GM08714 (cell line): ENCODE data around the gene APBB2.

ENCODE experiments used
- H3K4me3 ChIP-seq: fragments of 200-500 bp; sonication (Bioruptor generic); 2 replicates; pipeline ENCODE4 v1.5.1; 2014; ENCODE audit warnings: mild to moderate bottlenecking, low read length, inconsistent platforms
- ZNF274 ChIP-seq: IDR thresholded peaks from 2 replicates; pipeline ENCODE4 v1.6.1; 2012; ENCODE audit warnings: mild to moderate bottlenecking, low read depth, low read length

Gene APBB2

DNA sequence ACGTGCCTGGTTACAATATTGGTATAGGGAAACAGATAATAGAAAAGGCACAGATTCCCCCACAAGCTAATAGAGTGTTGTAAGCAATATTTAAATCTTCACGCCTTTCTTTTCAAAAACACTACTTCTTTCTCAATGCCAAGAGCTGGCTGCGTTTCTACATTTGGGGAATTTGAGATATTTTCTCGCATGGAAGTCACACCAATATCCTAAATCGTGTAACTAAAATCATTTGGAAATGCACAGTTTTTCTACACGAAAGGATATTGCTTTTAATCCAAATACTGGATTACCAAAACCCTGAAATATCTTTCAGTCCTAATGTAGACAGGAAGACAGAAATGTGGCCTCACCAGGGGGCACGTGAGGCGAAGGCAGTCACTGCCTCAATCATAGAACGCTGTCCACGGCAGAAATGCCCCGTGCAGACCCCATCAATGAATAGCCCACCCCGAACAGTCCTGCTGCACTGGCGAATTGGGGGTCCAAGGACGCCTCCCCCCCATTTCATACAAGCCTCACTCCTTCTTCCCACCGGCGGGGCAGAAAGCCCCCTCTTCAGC is 358.0 kb downstream of the APBB2 start:
- peak overlapping the region; percentile 61; the same call in 1 of the 2 replicates for H3K4me3 ChIP-seq
- TF ChIP-seq ZNF274 = no peak

DNA sequence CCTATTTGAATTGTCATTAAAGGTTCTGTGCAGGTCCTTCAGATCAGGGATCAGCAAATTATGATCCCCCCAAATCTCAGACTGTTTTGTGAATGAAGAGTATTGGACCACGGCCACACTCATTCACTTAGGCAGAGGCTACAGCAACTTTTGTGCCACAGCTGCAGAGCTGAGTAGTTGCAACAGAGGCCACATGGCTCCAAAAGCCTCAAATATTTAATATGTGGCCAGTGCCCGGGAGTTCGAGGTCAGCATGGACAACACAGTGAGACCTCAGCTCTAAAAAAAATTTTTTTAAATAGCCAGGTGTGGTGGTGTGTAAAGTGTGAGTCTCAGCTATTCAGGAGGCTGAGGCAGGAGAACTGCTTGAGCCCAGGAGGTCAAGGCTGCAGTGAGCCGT is 363.8 kb downstream of the APBB2 start:
- no peak for TF ChIP-seq ZNF274
- no peak overlapping the region for H3K4me3 ChIP-seq

DNA sequence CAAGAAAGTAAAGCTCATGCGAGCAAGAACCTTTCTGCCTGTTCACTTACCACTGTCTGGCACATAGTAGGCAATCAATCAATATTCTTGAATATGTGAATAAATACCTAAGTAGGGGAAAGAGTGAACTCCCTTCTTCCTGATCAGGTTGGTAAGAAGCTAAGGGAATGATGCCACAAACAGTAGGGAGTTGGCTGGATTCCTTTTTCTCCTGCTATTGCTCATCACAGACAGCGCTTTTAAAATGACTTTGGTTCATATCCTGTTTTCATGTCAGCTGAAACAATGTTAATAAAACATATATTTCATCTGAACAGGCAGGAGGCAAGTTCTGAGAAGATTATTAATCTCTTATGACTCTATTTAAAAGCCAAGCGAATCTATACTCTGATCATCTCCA is 365.4 kb downstream of the APBB2 start:
- TF ChIP-seq ZNF274 = no peak
- H3K4me3 ChIP-seq = no peak overlapping the region

DNA sequence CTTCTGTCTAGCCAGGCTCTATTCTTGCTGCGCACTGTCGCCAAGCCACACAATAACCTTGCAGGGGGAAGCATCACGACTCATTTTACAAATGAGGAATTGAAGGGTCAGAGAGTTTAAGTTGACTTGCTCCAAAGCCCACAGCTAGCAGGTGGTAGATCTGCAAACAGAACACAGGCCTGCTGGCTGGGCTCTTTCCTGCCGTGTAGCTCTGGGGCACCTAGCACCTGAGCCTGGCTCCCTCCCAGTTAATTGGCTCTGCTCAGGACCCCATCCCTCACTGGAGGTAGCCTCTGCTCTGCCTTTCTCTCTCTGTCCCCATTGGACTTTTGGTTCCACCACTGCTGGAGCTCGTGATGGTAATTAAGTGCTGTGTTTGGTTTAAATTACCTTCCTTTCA is 366.1 kb downstream of the APBB2 start:
- TF ChIP-seq ZNF274 = no peak

DNA sequence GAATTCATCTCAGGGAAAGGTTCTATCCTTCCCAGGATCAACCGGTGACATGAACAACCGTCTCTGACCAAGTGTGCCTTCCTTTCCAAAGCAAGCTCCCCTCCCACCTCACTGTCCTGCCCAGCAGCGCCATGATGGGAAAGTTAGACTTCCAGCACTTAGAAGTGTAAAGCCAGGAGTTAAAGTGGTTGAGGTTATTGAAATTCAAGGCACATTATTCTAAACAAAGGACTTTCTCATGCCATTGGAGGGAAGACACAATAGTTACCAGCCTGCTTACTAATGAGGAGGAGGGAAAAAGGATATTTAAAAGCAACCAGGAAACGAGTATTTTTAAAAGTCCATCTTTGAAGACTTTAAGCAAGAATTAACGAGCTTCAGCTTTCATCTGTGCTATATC is 367.8 kb downstream of the APBB2 start:
- TF ChIP-seq ZNF274 = no peak
- no peak overlapping the region for H3K4me3 ChIP-seq

More for the DNA sequence above, 366.1 kb downstream of the APBB2 start:
- no peak overlapping the region for H3K4me3 ChIP-seq

DNA sequence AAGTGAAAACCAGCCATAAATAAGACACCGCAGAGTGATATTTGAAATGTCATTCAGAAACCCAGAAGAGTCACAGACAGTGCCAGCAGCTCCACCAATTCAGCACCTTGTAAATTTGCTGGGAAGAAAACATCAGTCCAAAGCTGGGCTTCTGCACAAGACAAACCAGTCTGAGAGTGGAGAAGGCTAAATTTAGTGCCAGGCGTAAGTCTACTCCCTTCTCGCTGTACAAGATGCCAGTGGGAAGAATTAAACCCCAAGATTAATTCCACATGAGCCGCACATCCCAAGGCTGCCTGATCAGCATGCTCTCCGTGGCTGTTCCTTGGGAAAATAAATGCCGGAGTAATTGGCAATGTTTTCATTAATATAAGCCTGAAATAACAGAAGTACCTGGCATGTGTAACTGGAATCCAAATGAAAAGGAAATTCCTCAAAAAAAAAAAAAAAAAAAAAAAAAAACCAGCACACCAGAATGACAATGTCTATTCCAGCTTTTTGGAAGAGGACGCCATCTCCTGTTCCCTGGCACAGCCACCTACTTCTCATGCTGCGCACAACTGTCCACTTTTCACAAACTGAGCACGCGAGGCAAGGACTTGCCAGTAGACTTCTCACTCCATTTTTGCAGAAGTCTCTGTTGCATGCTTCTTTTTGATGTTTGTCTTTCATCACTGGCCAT is 369.0 kb downstream of the APBB2 start:
- no peak for TF ChIP-seq ZNF274
- no peak overlapping the region for H3K4me3 ChIP-seq

DNA sequence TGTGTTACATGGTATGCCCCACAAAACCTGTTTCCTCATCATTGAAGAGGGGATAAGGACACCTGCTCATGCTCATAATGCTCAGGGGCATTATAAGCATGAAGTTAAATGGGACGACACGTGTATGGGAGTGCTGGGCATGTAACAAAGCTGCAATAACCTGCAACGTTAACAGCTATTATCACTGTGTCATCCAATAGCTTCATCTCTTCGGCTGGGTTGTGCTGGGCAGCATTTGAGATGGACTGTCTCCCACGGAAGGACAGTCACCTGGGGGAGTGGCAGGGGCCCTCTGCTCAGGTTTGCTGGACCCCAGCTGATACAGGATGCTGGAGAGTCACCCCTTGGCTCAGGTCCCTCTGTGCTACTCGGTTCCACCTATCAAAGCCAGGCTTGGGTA is 370.1 kb downstream of the APBB2 start:
- no peak for TF ChIP-seq ZNF274
- H3K4me3 ChIP-seq = no peak overlapping the region

DNA sequence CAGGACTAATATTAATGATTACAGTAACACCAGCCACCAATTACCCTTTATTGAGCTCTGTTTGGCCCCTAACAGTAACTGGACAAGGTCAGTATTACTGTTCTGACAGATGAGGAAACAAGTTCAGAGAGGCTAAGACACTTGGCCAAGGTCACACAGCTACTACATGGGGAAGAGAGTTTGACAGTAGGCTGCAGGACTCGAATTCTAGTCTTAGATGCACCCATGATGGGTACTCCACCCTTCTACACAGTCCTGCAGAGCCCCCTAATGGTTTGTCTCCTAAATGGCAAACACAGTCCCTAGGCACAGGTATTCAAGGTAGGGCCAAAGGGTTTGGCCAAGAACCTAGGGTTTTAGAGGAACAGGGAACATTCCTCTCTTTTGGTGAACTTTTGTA is 370.6 kb downstream of the APBB2 start:
- TF ChIP-seq ZNF274 = no peak
- H3K4me3 ChIP-seq = no peak overlapping the region

DNA sequence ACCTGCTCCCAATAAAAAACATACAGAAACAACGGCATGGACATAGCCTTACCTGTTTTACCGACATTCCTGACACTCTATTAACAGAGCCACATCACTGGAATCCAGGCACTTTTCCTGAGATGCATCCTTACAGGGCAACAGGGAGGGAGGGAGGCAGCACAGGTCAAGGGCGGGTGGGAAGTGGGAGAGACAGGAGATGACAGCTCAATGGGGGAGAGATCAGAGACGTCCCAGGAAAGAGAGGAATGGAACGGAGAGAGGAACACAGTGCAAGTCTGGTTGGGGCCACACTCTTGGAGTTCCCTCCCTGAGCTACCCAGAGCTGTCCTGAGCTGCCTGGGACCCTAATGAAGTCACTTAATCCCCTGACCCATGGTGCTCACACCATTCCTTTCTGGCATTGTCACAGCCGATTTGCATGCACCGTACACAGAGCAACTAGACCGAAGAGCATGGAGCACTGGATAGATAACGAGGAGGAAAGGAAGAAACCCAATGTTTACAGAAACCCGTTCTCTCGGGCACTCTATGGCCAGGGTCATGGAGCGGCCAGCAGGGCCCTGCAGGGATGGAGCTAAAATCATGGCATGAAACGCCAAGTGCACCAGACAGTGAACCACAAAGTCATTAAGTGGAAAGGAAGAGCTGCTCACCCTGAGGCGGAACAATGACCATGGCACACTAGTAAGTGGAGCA is 371.5 kb downstream of the APBB2 start:
- no peak for TF ChIP-seq ZNF274
- no peak overlapping the region for H3K4me3 ChIP-seq

DNA sequence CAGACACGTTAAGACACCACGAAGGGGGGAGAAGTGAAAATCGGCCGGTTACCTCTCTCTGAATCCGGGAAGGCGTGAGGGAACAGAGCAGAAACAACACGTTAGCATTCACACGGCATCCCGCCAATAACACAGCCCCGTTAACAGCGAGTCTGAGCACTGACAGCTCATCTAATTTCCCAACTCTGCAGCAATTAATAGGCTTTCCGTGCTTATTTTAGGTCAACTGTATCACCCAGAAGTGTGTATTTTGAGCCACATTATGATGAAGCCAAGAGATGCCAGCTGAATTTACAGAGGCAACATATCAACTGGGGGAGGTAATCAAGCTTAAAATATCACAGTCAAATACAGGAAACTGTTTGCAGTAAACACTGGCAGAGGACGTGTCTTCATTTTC is 372.0 kb downstream of the APBB2 start:
- H3K4me3 ChIP-seq = no peak overlapping the region
- no peak for TF ChIP-seq ZNF274

DNA sequence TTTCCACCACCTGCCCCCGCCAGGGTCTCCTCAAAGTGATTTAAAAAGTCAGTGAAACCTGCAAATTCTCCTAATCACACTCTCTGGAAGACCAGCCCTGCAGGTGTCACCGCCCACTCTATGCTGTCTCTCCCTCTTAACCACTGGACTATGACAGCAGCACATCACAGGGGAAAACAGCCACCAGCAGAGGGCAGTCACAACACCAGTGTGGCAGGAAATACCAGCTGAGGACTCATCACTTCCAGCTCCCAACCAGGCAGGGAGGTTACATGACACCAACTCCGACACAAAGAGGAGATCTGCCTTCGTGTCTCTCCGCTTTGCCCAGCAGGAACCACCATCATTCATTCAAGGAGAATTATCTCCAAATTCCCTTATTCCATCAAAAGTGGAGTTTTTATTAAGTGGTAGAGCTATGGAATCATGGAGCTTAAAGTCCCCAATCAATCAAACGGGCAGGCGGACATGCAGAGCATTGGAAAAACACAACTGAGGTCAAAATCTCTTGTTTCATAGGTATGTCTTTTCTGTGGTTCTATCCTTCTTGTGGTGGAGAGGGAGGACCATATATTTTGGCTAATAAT is 373.3 kb downstream of the APBB2 start:
- H3K4me3 ChIP-seq = no peak overlapping the region; the same call in 1 of the 2 replicates
- TF ChIP-seq ZNF274 = no peak

DNA sequence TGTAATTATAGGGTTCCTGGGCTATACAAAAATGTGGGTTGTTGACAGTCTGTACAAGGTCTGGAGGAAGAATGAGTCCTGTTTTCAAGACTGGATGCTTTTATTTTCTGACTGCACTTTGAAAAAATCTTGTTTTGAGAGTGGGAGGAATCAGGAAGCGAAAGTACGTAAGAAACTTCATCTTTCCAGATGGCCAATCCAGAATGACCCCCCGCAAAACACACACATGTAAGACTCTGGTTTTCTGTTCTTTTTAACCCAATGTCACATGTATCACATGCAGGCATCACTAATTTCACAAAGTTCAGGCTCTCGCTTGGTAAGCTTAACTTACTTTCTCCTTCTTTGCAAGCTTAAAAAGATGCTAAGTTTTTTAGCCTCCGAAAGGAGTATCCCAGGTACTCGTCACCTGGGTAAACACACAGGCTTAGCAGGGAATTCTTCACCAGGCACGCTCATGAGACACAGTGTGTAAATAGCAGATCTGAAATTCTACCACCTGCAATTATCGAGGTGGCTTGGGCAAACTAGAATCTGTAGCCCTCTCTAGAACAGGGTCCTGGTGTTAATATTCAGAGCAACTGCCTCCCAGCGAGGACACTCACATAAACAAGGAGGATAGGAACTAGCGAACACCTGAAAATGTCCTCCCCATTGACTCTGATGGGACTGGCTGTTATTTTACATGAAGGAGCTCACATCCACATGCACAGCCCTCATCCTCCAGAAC is 373.9 kb downstream of the APBB2 start:
- H3K4me3 ChIP-seq = no peak overlapping the region; the same call in 1 of the 2 replicates
- TF ChIP-seq ZNF274 = no peak

DNA sequence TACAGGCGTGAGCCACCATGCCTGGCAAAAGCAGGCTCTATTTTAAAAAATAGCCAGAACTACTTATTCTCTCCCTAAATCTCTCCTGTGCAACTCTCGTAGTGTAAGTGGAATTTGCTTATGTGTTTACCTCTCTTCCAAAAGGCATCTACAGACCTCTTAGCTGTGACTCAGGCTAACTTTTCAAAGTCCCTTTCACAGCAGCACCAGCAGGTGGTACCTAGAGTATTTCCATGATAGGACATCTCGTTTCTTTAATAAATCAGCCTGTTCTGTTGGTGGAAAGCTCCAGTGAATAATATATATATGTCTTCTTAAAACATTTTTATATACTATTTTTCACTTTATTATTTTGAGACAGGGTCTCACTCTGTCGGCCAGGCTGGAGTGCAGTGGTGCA is 375.6 kb downstream of the APBB2 start:
- no peak overlapping the region for H3K4me3 ChIP-seq
- no peak for TF ChIP-seq ZNF274
